Stimulated activated CD4-positive, alpha-beta T cell treated with anti-CD3 and anti-CD28 coated beads, Interleukin-1b, Interleukin-23, amount 100 ng/mL, for 4 hours (primary cell): ENCODE measurements around the gene NEDD4L.
"Not testable (repeated sequence)": the region's sequence is repeated elsewhere in the genome, so short reads cannot be mapped to it uniquely, and the experiment has no call there.

Experiments
- DNase-seq, 2 donors: peaks; one replicate each; pipeline ENCODE4 v3.0.0-alpha.2; 2020; ENCODE audit warnings: low read depth in 2 of 2

The NEDD4L gene

GRCh38 chr18:58043491-58044369, at the start of gene NEDD4L:
Gene NEDD4L (plus strand): TSS chr18:58044226. CDS start chr18:58044661, 435 bp downstream.
- DNase-seq: peak; percentile 67 to 71

- no peak for DNase-seq
Observed at GRCh38 chr18:57995331-57995730, 48.7 kb upstream of the NEDD4L start.

DNA sequence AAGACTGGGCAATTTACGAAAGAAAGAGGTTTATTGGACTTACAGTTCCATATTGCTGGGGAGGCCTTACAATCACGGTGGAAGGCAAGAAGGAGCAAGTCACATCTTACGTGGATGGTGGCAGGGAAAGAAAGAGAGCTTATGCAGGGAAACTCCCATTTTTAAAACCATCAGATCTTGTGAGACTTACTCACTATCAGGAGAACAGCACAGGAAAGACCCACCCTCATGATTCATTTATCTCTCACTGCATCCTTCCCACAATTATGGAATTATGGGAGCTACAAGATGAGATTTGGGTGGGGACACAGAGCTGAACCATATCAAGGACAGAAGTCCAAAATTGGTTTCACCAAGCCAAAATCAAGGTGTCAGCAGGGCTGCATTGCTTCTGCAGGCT, 47.1 kb upstream of the NEDD4L start:
- not testable (repeated sequence) for DNase-seq

DNA sequence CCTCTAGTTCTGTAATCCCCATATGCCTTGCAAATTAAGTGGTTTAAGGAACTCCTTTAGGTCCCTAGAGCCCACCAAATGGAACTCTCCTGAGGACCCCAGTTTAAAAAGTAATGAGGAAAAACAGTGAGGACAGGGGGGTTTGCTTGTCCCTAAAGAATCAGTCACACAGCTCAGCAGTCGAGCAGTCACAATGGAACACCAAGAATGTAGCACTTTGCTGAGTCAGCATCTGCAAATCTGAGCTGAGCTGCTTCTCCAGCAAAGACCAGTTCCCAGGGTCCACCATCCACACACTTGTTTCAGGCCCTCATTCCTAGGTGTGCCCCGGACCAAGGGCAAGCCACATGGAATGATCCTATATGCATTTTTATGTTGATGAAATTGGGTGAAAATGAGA, 46.2 kb upstream of the NEDD4L start:
- DNase-seq: no peak

GRCh38 chr18:57998461-57998860, 45.6 kb upstream of the NEDD4L start:
- DNase-seq: no peak

- DNase-seq: no peak
Observed at GRCh38 chr18:58004317-58004716, 39.7 kb upstream of the NEDD4L start.

GRCh38 chr18:58005011-58005410, 39.0 kb upstream of the NEDD4L start:
- no peak for DNase-seq

DNA sequence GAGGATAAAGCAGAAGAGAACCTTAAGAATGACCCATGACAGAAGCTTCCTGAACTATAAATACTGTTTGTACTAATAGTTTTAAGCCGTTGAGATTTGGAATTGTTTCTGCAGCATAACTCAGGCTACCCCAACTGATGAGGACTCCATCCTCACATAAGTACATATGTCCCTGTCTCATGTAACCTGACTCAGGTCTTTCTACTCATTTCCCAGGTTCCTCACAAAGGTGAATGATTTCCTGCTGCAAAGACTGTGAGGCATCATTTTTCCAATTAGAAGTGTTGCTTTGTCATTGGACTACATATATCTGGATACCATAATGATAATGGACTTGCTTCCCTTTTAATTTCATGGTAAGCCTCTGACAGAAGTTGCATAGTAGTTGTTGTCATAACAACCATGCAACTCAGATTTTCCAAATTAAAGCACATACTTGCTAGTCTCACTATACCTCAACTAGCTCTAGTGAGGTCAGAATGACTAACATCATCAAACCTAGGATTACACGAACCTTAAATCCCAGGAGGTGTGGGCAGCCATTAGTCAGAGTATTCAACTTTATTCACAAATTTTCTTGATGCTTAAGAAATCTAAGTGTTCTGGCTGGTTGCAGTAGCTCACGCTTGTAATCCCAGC, 38.0 kb upstream of the NEDD4L start:
- DNase-seq: no peak

DNA sequence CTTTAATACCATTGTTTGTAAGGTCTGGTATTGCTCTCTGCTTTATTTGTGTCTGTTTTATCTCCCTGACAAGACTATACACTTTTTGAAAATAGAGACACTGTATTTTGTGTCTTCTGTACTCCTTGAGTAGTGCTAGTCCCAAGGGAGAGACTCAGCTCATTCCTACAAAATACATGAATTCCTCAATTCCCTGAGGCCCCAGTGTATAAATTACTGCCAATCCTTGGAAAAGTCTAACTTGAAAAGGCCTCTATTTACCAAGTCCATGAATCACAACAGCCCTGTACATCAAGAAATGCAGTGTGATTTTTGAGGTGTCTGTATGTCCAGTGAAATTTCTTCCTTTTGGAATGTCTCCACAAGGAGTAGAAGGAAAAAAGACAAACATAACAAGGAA, 34.9 kb upstream of the NEDD4L start:
- DNase-seq: no peak

DNA sequence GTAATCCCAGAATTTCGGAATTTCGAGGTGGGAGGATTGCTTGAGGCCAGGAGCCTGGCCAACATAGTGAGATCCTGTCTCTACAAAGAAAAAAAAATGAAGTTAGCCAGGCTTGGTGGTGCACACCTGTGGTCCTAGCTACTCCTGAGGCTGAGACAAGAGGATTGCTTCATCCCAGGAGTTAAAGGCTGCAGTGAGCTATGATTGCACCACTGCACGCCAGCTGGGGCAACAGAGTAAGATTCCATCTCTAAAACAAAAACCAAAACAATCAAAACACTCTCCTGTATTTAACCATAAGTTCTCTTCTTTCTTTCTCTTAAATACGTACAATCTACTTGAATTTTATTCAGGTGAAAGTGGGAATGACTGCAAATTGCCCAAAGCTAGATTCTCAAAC, 33.8 kb upstream of the NEDD4L start:
- DNase-seq: no peak

DNA sequence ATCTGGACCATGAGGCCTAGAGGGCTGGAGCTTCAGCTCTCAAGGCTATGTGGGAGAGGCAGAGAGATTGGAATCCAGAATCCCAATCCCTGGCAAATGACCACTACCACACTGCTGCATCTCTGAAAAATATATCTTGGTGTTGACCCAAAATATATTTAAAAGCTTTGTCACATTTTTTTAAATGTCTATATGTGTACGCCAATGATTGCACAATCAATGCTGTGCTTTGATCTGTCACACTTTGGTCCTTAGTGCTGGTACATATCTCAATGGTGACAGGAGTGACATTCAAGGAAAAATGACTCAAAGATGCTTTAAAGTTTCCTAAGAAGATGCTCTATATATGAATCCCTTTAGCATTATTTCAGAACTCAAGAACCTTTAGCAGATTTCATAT, 31.7 kb upstream of the NEDD4L start:
- no peak for DNase-seq

DNA sequence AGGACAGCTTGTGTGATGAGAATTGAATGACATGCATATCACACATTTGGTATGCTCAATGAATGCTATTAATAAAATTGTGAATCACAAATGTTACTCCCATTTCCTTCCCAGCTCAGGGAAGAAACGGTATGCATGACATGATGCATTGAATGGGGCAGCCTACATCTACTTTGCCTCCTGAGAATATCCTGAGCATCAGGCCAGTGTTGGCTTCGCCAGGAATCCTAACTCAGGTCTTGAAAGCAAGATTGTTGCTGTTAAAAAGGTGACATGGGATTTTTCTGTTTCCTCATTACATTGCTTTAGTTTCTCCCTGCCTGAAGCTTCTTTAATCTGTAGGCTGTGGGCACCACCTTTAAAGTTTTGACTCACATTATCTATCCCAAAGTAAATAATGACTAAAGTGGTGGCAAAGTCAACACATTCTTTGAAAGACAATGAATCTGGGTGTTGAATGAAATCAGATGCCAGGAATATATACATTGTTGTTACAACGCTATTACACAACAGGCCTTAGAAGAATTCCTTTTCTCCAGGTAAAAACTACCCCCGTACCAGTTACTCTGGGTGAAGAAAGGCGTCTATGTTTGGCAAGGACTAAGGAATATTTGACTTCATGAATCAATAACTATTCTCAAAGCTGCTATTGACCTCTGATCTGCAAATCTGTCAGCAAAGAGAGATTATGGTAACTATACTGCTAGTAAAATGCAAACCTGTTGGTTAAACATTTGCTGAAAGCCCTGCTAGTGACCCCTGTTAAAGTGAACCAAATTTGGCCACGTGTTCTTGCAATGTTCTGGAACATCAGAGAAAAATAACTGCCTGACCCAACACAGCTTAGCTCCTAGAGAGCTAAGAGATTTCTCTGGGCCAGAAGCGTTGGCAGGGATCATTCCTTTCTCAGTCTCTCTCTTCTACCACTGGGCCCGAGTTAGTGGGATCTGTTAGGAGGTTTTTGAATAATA, 30.5 kb upstream of the NEDD4L start:
- DNase-seq: no peak

DNA sequence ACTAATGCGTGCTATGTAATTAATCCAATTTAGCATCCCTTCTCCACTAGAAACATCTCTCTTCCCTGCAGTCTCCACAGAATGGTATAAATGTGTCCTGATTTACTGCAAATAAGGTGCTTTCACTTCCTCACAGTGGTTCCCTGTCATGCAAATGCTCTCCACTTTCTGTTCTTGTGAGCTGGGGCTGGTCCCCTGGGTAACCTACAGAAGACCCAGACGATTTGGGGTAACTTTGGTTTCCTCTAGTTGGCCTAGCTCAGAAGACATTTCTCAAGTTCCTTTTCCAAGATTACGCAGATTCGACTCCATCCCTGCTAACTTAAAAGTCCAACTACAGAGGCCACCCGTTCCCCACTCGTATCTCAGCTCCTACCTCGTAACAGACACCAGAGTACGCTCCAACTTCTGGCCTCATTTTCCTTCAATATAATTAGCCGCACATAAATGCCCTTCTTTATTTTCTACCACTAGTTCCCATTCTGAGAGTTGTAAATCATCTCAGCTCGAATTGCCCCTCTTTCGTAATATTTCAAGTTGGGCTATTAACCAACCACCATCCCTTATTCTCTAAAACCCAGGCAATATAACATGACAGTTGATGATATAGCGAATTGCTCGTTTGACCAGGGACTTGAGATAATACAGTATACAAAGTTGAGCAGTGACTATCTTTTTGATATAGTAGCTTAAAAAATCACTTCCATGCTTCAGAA, 28.8 kb upstream of the NEDD4L start:
- DNase-seq: no peak

GRCh38 chr18:58017267-58017666, 26.8 kb upstream of the NEDD4L start:
- no peak for DNase-seq

DNA sequence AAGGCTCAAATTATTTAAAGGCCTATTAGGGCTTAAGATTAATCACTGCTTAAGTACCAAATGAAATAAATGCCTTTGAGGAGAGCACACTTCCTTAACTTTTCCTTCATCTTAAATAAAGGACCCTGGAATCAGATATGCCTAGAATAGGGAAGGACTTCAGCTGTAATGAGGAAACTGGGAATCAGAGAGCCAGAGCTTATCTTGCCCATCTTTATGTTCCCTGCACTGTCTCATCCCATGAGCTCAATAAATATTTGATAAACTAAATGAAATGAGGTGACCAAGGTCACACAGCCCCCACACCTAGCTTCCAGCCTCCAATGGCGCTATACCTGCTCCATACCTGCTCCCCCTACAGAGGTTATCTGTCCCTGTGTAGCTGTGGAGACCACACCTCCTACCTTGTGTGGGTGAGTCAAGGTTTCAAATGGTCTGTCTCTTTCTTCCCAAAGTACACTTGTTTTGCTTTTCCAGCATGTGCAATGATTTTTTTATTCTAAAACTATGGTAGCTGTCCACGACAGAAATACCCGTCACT, 23.4 kb upstream of the NEDD4L start:
- DNase-seq: no peak

DNA sequence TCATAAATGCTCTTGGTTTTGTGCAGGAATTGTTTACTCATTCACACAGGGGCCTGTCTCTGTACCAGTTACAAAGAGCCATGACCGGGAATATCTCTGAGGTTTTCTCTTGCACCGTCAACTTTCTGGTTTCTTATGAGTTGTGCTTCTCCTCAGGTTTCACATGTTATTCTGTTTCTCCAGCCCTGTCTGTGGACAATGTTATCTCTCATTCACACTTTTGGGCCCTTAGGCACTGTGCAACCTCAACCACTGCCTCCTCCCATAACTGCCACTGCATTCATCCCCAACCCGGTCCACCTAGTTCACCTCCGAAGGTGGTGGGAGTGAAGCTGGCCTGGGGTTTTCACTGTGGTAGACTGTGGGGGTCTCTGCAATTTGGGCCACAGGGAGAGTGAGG, 22.5 kb upstream of the NEDD4L start:
- DNase-seq: no peak

- no peak for DNase-seq
Observed at GRCh38 chr18:58023108-58023507, 20.9 kb upstream of the NEDD4L start.

DNA sequence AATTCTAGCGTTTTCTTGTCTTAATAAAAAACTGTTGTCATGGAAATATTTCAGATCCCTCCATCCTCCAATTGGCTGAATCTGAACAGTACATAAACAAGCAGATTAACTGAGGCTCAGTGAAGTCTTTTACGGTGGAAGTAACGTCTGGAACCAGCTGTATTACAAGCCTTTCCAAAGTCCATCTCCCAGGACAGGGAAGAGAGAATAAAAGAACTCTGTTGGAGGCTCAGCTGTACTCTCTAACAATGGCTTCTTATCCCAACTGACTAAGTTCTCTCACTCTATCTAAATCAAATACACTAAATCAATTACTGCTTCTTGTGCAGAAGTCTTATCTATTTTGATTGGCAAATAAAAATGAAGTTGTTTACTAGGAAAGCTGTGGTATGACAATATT, 19.9 kb upstream of the NEDD4L start:
- no peak for DNase-seq

- DNase-seq: no peak
Observed at GRCh38 chr18:58025205-58025604, 18.8 kb upstream of the NEDD4L start.

DNA sequence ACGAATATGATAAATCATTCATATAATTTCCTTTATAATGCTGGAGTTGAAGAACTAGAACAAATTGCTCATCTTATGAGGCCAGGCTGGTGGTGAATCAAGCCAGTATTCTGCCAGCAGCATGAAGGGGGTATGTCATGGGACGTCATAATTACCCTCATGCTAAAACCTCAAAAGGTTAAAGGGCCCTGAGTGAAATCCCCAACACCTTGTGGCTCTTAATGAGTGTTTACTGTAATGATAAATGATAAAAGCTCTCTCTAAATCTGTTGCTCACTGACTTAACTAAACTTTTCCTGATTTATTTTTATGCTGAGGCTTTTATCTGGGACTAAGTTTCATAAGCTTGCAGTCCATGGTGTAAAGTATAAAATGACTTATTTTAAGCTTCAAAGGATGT, 18.3 kb upstream of the NEDD4L start:
- no peak for DNase-seq

GRCh38 chr18:58026395-58026794, 17.6 kb upstream of the NEDD4L start:
- DNase-seq: no peak
